ENCODE results near the gene FSCB.
A peak's percentile ranks its signal among the peaks of the same experiment; 100 is the strongest.
"Not testable (repeated sequence)": the region's sequence is repeated elsewhere in the genome, so short reads cannot be mapped to it uniquely, and the experiment has no call there.

FSCB gene

GRCh38 chr14:44507183-44507582 lies at the start of gene FSCB:
TSS of gene FSCB (minus strand) at chr14:44507283. CDS start at chr14:44506987, 296 bp downstream.
- DNase-seq: no peak

- no peak for DNase-seq
Measured at GRCh38 chr14:44531658-44532057, 24.6 kb upstream of the FSCB start.

GRCh38 chr14:44530475-44530874 lies 23.4 kb upstream of the FSCB start:
- no peak for DNase-seq

GRCh38 chr14:44529026-44529425 lies 21.9 kb upstream of the FSCB start:
- DNase-seq: peak; percentile 35

- no peak for DNase-seq
Measured at GRCh38 chr14:44528180-44528579, 21.1 kb upstream of the FSCB start.

- DNase-seq: no peak
Measured at GRCh38 chr14:44525237-44525636, 18.2 kb upstream of the FSCB start.

- not testable (repeated sequence) for DNase-seq
Measured at GRCh38 chr14:44515668-44516067, 8.6 kb upstream of the FSCB start.

GRCh38 chr14:44508834-44509233 lies 1.8 kb upstream of the FSCB start:
- DNase-seq: no peak

GRCh38 chr14:44505588-44505987 lies 1.5 kb downstream of the FSCB start:
- no peak for DNase-seq

- no peak for DNase-seq
Measured at GRCh38 chr14:44497148-44497547, 9.9 kb downstream of the FSCB start.

- no peak for DNase-seq
Measured at GRCh38 chr14:44494137-44494536, 12.9 kb downstream of the FSCB start.

- DNase-seq: no peak
Measured at GRCh38 chr14:44490966-44491365, 16.1 kb downstream of the FSCB start.

GRCh38 chr14:44477953-44478352 lies 29.1 kb downstream of the FSCB start:
- DNase-seq: no peak

- no peak for DNase-seq
Measured at GRCh38 chr14:44468771-44469170, 38.3 kb downstream of the FSCB start.

- peak; percentile 13 for DNase-seq
Measured at GRCh38 chr14:44463356-44464004, 43.6 kb downstream of the FSCB start.

GRCh38 chr14:44462381-44462780 lies 44.7 kb downstream of the FSCB start:
- no peak for DNase-seq

- DNase-seq: no peak
Measured at GRCh38 chr14:44461811-44462210, 45.3 kb downstream of the FSCB start.
